Loucy (cell line): Measurements from ENCODE around the gene CORO1C.

ENCODE experiments used
- EZH2phosphoT487 ChIP-seq: fragments of 200-600 bp; IDR thresholded peaks from 2 replicates; pipeline ENCODE4 v1.6.1; 2018; ENCODE audit warnings: antibody characterized with exemption, mild to moderate bottlenecking, moderate library complexity, borderline replicate concordance
- TF ChIP-seq, protein P1 (sequence below): fragments of 200-600 bp; sonication (generic); conservative IDR thresholded peaks from 2 replicates; pipeline ENCODE4 v1.5.1; 2014; ENCODE audit warnings: mild to moderate bottlenecking, antibody characterized with exemption, low read length

DNA sequence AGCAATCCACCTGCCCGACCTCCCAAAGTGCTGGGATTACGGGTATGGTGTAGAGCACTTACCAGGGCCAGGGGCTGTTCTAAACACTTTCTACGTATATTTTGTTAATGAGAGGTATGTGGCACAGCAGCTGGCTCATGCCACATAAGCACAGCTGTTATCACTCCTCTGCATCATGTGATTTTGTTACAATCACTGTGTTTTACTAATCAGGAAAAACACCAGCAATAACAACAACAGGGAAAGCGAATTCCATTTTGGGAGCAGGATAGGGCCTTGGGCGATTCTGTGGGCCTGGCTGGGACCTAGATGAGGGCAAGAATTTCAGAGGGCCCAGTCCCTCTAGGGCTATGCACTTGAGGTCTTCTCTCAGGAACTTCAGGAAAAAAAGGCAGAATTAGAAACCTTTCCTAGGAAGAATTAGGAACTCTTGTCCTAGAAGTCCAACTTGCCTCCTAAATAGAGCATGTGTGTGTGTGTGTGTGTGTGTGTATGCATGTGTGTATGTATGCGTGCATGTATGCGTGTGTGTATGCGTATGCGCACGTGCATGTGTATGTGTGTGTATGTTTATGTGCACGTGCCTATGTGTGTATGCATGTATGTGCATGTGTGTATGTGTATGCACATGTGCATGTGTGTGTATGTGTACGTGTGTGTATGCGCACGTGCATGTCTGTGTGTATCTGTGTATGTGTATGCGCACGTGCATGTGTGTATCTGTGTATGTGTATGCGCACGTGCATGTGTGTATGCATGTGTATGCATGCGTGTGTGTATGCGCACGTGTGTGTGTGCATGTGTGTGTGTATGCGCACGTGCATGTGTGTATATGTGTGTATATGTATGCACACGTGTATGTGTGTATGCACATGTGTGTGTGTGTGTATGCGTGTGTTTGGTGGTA lies 41.8 kb upstream of the CORO1C start:
- TF ChIP-seq, protein P1, sequence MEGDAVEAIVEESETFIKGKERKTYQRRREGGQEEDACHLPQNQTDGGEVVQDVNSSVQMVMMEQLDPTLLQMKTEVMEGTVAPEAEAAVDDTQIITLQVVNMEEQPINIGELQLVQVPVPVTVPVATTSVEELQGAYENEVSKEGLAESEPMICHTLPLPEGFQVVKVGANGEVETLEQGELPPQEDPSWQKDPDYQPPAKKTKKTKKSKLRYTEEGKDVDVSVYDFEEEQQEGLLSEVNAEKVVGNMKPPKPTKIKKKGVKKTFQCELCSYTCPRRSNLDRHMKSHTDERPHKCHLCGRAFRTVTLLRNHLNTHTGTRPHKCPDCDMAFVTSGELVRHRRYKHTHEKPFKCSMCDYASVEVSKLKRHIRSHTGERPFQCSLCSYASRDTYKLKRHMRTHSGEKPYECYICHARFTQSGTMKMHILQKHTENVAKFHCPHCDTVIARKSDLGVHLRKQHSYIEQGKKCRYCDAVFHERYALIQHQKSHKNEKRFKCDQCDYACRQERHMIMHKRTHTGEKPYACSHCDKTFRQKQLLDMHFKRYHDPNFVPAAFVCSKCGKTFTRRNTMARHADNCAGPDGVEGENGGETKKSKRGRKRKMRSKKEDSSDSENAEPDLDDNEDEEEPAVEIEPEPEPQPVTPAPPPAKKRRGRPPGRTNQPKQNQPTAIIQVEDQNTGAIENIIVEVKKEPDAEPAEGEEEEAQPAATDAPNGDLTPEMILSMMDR: no peak
- no peak for TF ChIP-seq EZH2phosphoT487
